Measurements from ENCODE around the gene MGLL. TPM values are rescaled to one million over a fixed set of nuclear protein-coding genes. Genes with fewer than 3 reads are reported as not detected.

MGLL gene
- total RNA-seq, 2 experiments from 2014 or later, result 0.31 to 0.41 TPM

DNA sequence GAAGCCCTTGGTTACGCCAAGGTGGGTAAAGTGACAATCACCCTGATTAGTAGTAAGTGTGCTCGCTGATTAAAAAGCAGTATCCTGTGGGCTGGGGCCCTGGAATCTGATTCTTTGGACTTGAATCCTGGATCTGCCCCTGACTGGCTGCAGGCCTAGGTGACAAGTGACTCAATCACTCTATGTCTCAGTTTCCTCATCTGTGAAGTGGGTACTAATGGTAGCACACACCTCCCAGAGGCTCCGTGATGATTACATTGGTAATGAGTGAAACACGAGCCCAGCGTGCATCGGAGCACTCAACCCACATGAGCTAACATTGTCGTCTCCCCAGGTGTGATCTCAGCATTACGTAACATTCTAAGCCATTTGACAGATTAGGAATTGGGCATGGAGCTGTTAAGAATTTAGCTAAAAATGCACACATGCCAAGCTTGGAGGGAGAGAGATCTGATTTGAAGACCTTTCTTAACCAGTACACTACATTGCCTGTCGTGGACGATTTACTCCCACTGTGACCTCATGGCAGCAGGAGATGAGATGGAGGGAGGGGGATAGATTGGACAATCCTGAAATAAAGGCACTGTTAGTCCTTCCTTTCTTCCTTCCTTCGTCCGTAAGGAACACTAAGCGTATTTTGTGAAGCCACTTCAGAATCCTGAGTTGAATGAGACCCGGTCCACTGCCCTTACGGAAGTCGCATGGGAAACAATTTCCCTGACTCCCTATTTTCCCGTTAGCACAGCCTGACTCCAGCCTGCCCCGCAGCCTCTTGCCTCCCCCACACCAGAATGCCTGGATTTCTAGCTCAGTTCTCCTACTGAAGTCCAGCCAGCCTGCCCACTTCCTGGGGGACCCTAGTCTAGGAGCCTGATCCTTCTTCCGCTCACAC, 32.1 kb downstream of the MGLL start:
- POLR2A ChIA-PET, result no interaction called here

DNA sequence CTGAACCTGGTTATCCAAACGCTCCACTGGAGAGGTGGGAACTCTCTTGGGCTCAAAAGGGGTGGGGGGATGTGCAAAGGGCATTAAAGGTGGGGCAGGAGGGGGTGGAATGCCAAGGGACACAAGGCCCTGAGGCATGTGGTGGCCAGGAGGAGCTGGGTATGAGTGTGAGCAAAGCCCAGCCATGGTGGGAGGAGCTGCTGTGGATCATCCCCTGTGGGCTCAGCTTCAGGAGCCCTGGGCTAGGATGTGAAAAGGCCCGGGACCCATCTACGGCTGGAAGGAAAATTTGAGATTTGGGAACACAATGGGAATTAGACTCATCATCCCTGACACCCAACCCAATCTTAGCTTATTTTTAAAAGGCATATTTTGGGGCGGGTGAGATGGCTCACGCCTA, 33.3 kb downstream of the MGLL start:
- no peaks in the 10 kb centered on the region for H3K4me1 Mint-ChIP-seq (ENCODE audit: low read depth)
- no peak for DNase-seq
- intact Hi-C loops (cut with micrococcal nuclease), result no loop called here
- H3K27me3 Mint-ChIP-seq, result peaks cover 23% of the 10 kb centered on the region
- no peaks in the 10 kb centered on the region for H3K36me3 Mint-ChIP-seq
- no peaks in the 10 kb centered on the region for H3K9me3 Mint-ChIP-seq
- H3K27ac Mint-ChIP-seq, result no peak overlapping the region
- H3K4me3 Mint-ChIP-seq, result no peak overlapping the region
- POLR2A ChIA-PET, result no interaction called here
- CTCF ChIA-PET, result interaction anchor here (1.2 kb wide), 1 partner anchor 214 kb away, joined by 3 read pairs; no protein-coding TSS in a partner anchor

More for the DNA sequence above, 32.1 kb downstream of the MGLL start:
- Mint-ChIP-seq H3K36me3 (no peaks in the 10 kb centered on the region), H3K27ac (no peak overlapping the region), H3K4me3 (no peak overlapping the region), H3K9me3 (peaks cover 6% of the 10 kb centered on the region), H3K27me3 (peaks cover 30% of the 10 kb centered on the region), H3K4me1 (ENCODE audit: low read depth) (no peaks in the 10 kb centered on the region)
- DNase-seq, result no peak
- intact Hi-C loops (cut with micrococcal nuclease), result no loop called here
- CTCF ChIA-PET, result interaction anchor here (1.2 kb wide), 1 partner anchor 216 kb away, joined by 3 read pairs; no protein-coding TSS in a partner anchor

DNA sequence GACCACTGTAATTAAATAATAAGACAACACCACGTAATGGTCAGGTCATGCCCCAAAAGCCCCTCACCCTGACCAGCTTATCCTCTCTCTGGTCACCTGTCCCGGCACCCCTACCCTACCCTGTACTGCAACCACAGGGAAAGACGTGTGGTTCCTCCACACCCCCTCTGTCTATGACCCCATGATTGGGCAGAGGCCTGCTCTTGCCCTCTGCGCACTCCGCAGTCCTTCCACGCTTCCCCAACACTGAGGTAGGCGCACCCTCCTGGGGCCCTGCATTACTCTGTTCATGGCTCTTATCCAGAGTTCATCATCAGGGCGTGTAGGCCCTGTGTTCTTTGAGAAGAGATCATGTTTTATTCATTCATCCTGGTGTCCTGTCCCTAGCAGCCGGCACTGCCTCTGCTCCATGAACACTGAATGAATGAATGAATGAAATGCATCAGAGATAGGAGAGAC, 33.8 kb downstream of the MGLL start:
- no peaks in the 10 kb centered on the region for H3K4me1 Mint-ChIP-seq (ENCODE audit: low read depth)
- no peaks in the 10 kb centered on the region for H3K36me3 Mint-ChIP-seq
- H3K4me3 Mint-ChIP-seq, result no peak overlapping the region
- H3K27ac Mint-ChIP-seq, result no peak overlapping the region
- peaks cover 23% of the 10 kb centered on the region for H3K27me3 Mint-ChIP-seq
- intact Hi-C loops (cut with micrococcal nuclease), result no loop called here
- ChIA-PET POLR2A (no interaction called here), CTCF (no interaction called here)
- H3K9me3 Mint-ChIP-seq, result no peaks in the 10 kb centered on the region
- DNase-seq, result no peak

DNA sequence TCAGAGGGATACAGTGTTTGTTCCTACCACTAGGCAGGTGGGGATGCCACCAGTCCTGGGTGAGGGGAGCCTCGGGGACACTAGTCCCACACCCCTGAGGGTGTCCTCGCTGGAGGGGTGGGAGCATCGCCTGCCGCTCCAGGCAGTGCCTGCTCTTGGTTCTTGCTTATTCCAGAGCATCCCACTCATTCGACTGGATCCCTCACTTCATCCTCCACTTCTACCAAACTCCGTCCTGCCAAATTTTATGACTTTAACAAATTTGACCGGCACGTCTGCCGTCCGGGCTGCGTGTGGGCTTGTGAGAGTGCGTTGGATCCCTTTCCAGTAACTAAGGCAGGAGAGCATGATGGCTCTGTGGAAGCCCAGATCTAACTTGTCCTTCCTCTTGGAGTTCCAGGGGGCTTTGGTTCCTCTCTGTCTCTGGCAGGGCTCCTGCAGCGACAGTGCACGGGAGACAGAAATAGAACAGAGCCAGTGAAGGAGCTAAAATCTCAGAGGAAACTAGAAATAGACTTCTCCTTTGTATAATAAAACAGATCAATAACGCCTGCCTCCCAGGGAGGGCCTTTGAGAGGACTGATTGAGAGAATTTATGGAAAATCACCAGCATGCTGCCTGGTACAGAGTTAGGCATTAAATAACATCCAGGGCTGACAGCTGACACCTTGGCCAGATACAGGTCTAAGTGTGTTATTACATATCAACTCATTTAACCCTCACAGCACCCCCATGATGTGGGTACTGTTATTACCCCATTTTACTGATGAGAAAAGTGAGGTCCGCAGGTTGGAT, 34.5 kb downstream of the MGLL start:
- H3K9me3 Mint-ChIP-seq, result no peaks in the 10 kb centered on the region
- H3K27ac Mint-ChIP-seq, result no peak overlapping the region
- no peak overlapping the region for H3K4me3 Mint-ChIP-seq
- ChIA-PET CTCF (no interaction called here), POLR2A (no interaction called here)
- peaks cover 21% of the 10 kb centered on the region for H3K27me3 Mint-ChIP-seq
- DNase-seq, result no peak
- no peaks in the 10 kb centered on the region for H3K36me3 Mint-ChIP-seq
- intact Hi-C loops (cut with micrococcal nuclease), result no loop called here
- no peaks in the 10 kb centered on the region for H3K4me1 Mint-ChIP-seq (ENCODE audit: low read depth)

DNA sequence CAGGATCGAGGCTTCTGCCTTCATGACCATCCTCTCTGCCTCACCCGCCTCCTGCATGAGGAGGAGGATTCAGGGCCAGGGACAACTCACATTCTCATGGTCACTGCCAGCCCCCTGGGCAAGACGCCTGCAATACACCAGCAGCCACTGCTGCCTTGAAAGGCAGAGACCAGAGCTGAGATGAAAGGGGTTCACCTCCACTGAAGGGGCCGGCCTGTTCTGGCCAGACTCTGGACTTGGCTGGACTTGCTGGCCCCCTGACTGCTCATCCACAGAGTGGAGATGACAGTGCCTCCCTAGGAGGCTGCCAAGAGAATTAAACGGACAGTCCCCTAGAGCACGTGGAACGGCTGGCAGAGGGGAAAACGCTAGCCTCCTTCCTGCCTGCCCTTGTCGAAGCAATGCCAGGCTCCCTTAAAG, 35.2 kb downstream of the MGLL start:
- Mint-ChIP-seq H3K27ac (no peak overlapping the region), H3K4me3 (no peak overlapping the region), H3K4me1 (ENCODE audit: low read depth) (no peaks in the 10 kb centered on the region), H3K9me3 (no peaks in the 10 kb centered on the region), H3K27me3 (peaks cover 18% of the 10 kb centered on the region), H3K36me3 (no peaks in the 10 kb centered on the region)
- ChIA-PET POLR2A (no interaction called here), CTCF (no interaction called here)
- DNase-seq, result no peak
- intact Hi-C loops (cut with micrococcal nuclease), result no loop called here

DNA sequence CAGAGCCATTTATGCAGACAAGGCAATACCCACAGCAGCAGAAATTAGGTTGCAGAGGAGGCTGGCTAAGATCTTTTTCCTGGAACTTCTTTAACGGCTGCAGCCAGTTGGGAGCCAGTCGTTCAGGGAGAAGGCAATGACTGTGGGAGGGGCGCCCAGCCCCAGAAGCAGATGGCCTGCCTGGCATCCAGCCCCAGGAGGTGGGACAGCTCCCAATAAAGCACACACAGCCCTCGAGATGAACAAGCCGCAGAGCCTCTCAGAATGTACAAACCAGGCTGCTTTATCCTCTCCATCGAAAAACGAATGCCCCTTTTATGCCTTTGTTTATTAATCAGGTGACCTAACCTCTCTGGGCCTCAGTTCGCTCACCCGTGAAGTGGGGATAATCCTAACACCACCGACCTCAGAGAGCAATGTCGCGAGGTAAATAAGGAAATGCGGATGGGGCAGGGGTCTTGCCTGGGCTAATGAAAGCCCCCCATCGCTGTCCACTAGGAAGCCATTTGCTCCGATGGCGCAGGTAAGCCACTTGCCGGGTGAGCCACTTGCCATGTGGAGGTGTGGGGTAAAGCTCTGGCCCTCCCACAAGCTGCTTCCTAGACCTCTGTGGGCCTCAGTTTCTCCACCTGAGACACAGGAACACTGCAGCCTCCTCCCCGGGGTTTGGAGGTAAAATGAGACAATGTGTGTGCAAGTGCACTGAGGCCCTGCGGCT, 35.8 kb downstream of the MGLL start:
- ChIA-PET CTCF (no interaction called here), POLR2A (no interaction called here)
- intact Hi-C loops (cut with micrococcal nuclease), result no loop called here
- Mint-ChIP-seq H3K27ac (no peak overlapping the region), H3K4me1 (ENCODE audit: low read depth) (no peaks in the 10 kb centered on the region), H3K9me3 (no peaks in the 10 kb centered on the region), H3K27me3 (peaks cover 13% of the 10 kb centered on the region), H3K36me3 (no peaks in the 10 kb centered on the region), H3K4me3 (no peak overlapping the region)
- no peak for DNase-seq

DNA sequence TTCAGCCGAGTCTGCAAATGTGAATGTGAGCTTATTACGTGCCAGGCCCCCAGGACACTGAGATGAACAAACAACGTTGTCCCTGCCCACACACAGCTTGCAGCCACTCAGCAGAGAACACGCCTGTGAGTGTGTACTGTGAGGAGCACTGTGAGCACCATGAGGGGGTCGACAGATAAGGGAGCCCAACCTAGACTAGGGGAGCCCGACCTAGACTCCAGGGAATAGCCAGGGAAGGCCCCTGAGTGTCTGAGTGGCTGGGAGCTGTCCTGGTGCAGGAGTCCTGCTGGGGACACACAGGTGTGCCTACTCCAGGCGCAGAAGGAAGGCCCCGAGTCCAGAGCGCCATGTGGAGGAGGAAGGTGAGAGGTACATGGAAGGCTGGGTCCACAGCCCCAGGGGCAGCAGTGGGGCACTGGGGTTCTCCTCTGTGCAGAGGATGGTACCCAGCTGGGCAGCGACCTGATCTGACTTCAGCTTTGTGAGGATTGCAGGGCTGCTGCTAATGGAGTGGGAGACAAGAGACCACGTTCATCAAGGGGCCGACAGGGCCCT, 36.5 kb downstream of the MGLL start:
- ChIA-PET POLR2A (no interaction called here), CTCF (no interaction called here)
- no peaks in the 10 kb centered on the region for H3K9me3 Mint-ChIP-seq
- no peak for DNase-seq
- H3K27ac Mint-ChIP-seq, result no peak overlapping the region
- H3K4me3 Mint-ChIP-seq, result no peak overlapping the region
- intact Hi-C loops (cut with micrococcal nuclease), result no loop called here
- H3K36me3 Mint-ChIP-seq, result no peaks in the 10 kb centered on the region
- H3K4me1 Mint-ChIP-seq (ENCODE audit: low read depth), result no peaks in the 10 kb centered on the region
- peaks cover 8% of the 10 kb centered on the region for H3K27me3 Mint-ChIP-seq

DNA sequence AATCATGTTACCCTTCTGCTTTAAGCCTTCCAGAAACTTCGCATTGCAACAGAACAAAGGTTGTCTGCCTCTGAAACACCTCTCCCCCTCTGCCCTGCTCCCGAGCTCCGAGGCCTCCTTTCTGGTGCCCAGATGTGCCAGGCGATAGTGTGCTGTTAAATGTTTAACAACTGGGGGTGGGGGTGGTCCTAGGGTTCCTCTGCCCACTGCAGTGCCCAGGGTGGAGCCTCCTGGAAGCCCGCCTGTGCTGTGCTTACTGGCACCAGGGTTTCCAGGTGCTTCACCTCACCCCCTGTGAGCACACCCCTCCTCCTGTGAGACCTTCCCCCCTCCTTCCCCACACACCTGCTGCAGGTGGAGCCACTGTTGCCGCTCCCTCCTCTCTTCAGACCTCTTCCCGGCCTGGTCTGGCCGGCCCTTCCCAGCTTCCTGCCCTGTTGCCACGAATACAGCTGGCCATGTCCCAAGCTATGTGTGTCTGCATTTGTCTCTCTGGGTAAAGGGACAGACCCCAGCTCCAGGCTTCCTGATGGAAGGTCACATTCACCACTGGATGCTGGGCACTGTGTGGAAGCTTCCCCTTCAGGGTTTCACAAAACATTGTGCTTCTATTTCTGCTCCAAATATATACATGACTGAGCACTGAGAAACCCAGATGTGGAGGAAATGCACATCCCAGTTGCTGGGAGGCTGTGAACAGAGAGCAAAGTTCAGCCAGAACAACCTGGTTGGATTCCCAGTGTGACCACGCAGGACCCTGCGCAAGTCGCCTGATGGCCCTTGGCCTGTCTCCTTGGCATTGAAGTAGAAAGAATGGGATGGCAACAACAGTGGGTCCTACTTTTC, 37.2 kb downstream of the MGLL start:
- CTCF ChIA-PET, result no interaction called here
- no peaks in the 10 kb centered on the region for H3K9me3 Mint-ChIP-seq

DNA sequence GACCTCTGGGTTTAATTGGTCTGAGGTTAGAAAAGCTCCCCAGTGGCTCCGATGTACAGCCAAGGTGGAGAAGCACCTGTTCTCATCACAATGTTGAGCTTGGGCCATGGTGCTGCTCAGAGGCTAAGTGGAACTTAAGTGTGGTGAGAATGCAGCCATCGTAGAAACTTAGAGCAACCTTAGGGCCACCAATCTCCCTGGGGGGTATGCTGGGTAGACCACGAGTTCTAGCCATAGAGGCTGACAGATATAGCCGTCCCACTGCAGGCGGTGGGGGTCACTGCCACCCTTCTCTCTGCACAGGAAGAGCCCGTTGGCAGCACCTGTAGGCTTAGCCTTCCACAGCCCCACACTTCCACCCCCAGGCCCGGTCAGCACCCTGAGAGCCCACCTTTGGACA, 38.0 kb downstream of the MGLL start:
- H3K4me1 Mint-ChIP-seq (ENCODE audit: low read depth), result no peaks in the 10 kb centered on the region
- no peaks in the 10 kb centered on the region for H3K36me3 Mint-ChIP-seq
- ChIA-PET CTCF (no interaction called here), POLR2A (no interaction called here)
- H3K27me3 Mint-ChIP-seq, result no peaks in the 10 kb centered on the region
- no peak for DNase-seq
- H3K27ac Mint-ChIP-seq, result no peak overlapping the region
- H3K4me3 Mint-ChIP-seq, result no peak overlapping the region
- no peaks in the 10 kb centered on the region for H3K9me3 Mint-ChIP-seq
- intact Hi-C loops (cut with micrococcal nuclease), result no loop called here

More for the DNA sequence above, 37.2 kb downstream of the MGLL start:
- no peak for DNase-seq
- Mint-ChIP-seq H3K4me1 (ENCODE audit: low read depth) (no peaks in the 10 kb centered on the region), H3K4me3 (no peak overlapping the region), H3K27ac (no peak overlapping the region), H3K36me3 (no peaks in the 10 kb centered on the region), H3K27me3 (peaks cover under 1% of the 10 kb centered on the region)
- POLR2A ChIA-PET, result no interaction called here
- intact Hi-C loops (cut with micrococcal nuclease), result no loop called here

DNA sequence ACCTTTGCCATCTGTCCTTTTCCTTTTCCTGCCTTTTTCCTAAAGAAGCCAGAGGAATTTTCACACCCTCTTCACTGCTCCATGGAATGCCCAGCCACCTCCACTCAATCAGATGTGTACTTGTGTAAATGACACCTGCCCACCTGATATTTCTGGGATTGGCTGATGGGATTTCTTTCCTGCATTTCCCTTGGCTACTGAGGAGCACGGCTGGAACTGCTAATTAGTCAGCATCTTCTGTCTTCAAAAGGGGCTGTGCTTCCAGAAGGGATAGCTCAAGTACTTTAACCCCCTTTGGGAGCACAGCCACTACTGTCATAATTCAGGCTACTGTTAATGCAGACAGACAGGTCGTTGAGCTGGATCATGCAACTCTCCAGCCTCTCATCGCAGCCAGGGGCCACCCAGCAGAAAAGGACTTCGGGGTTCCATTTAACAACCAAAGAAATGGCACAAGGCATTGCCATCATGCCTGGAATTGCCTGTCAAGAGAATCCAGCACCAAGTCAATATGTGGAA, 38.6 kb downstream of the MGLL start:
- Mint-ChIP-seq H3K36me3 (no peaks in the 10 kb centered on the region), H3K27me3 (no peaks in the 10 kb centered on the region), H3K9me3 (no peaks in the 10 kb centered on the region), H3K4me1 (ENCODE audit: low read depth) (no peaks in the 10 kb centered on the region), H3K27ac (no peak overlapping the region), H3K4me3 (no peak overlapping the region)
- intact Hi-C loops (cut with micrococcal nuclease), result no loop called here
- no peak for DNase-seq
- ChIA-PET POLR2A (no interaction called here), CTCF (no interaction called here)

DNA sequence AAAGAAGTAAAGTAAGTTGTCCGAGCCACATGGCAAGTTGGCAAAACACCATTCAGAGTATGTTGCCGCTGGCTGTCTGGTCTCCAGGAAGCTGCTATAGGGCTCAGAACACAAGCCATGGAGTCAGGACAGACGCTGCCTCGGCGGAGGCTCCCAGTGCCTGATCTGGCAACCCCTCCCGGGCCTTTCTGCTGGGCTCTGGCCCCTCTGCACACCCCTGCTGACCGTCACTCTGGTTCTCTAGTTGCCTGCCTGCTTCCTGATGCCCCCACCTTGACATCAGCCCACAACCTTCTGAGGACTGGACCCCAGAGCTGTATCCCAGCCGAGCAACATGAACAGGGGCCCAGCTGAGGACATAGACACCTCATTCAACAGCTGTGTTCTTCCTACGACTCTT, 39.1 kb downstream of the MGLL start:
- H3K27ac Mint-ChIP-seq, result no peak overlapping the region
- intact Hi-C loops (cut with micrococcal nuclease), result no loop called here
- H3K36me3 Mint-ChIP-seq, result no peaks in the 10 kb centered on the region
- CTCF ChIA-PET, result no interaction called here
- H3K27me3 Mint-ChIP-seq, result no peaks in the 10 kb centered on the region
- no peaks in the 10 kb centered on the region for H3K4me1 Mint-ChIP-seq (ENCODE audit: low read depth)
- no peaks in the 10 kb centered on the region for H3K9me3 Mint-ChIP-seq
- H3K4me3 Mint-ChIP-seq, result no peak overlapping the region
- POLR2A ChIA-PET, result no interaction called here
- DNase-seq, result no peak

Measured in activated CD4-positive, alpha-beta memory T cell treated with anti-CD3 and anti-CD28 coated beads for 36 hours (primary cell).